Activated CD4-positive, alpha-beta T cell treated with anti-CD3 and anti-CD28 coated beads for 36 hours (primary cell): ENCODE measurements around the gene IRF7. TPM values are rescaled to one million over a fixed set of nuclear protein-coding genes. Genes with fewer than 3 reads are reported as not detected.

ENCODE experiments used
- ATAC-seq: fragments of 200-7000 bp; cut with Tn5 transposase; one replicate; pipeline ENCODE4 v1.10.0; 2021; ENCODE audit warnings: mild to moderate bottlenecking, moderate library complexity
- CTCF ChIA-PET: fragments of 350-600 bp; sonication (Branson Sonifier 250); formaldehyde crosslinking; loops from one replicate; lab custom pipeline; 2021; ENCODE audit warnings: antibody characterized with exemption; lab: Charles Lee
- POLR2A ChIA-PET: fragments of 350-600 bp; sonication (Branson Sonifier 250); formaldehyde crosslinking; loops from one replicate; lab custom pipeline; 2021; ENCODE audit warnings: antibody characterized with exemption, inconsistent platforms; lab: Charles Lee
- DNase-seq: peaks from one replicate; pipeline ENCODE4 v3.0.0-alpha.2; 2020
- H3K27ac Mint-ChIP-seq: one replicate; pipeline ENCODE4 v1.8.0; 2021; ENCODE audit warnings: mixed read lengths
- H3K27me3 Mint-ChIP-seq: one replicate; pipeline ENCODE4 v1.8.0; 2021; ENCODE audit warnings: mixed read lengths
- H3K36me3 Mint-ChIP-seq: one replicate; pipeline ENCODE4 v1.8.0; 2021; ENCODE audit warnings: low read depth, mixed read lengths
- H3K4me1 Mint-ChIP-seq: one replicate; pipeline ENCODE4 v1.8.0; 2021; ENCODE audit warnings: mixed read lengths
- H3K4me3 Mint-ChIP-seq: one replicate; pipeline ENCODE4 v1.8.0; 2021; ENCODE audit warnings: mild to moderate bottlenecking, moderate library complexity, mixed read lengths
- H3K9me3 Mint-ChIP-seq: one replicate; pipeline ENCODE4 v1.8.0; 2021; ENCODE audit warnings: low read depth, mixed read lengths
- intact Hi-C, 2 experiments: fragments of 100-400 bp; cut with DNase I in 1 of 2; cut with micrococcal nuclease in 1 of 2; formaldehyde crosslinking; loops; one replicate each; pipeline versions ENCODE4 v1.14.2 to v1.15.1; 2022 to 2024; cut with DNase I, micrococcal nuclease
- total RNA-seq, 2 experiments: library from RNA; stranded (reverse); gene quantifications; one replicate each; pipeline ENCODE4 v1.2.3, GENCODE V29; 2021

The IRF7 gene
- 10 to 100 TPM; 57.1 to 62.6 TPM for total RNA-seq

- CTCF ChIA-PET: interaction anchor here (0.6 kb wide), 2 partner anchors 100 to 284 kb away, joined by 3 read pairs; no protein-coding TSS in a partner anchor
- ATAC-seq (peak; percentile 81), DNase-seq (peak; percentile 93)
- H3K27me3 Mint-ChIP-seq: no peaks in the 10 kb centered on the region
- POLR2A ChIA-PET: interaction anchor here (0.6 kb wide), 1 partner anchor 110 kb away, joined by 6 read pairs; no protein-coding TSS in a partner anchor
- peaks cover 13% of the 10 kb centered on the region for H3K4me1 Mint-ChIP-seq
- peaks cover 19% of the 10 kb centered on the region for H3K36me3 Mint-ChIP-seq
- H3K27ac Mint-ChIP-seq: peak within 1 kb of the TSS; percentile 95
- H3K9me3 Mint-ChIP-seq: no peaks in the 10 kb centered on the region
- intact Hi-C loops: loop anchor here in 1 of 2 experiments (1.0 to 2.0 kb wide), 5 partner anchors 39 to 194 kb away; partner anchors contain the start of genes DEAF1, HRAS, PHRF1 and RPLP2
- H3K4me3 Mint-ChIP-seq: peak within 1 kb of the TSS; percentile 85
Observed at GRCh38 chr11:615504-616319, at the start of gene IRF7. IRF7 (minus strand) TSS chr11:615950; CDS start chr11:615364, 586 bp downstream.

- H3K4me3 Mint-ChIP-seq: no peak overlapping the region
- CTCF ChIA-PET: interaction anchor here (0.7 kb wide), 2 partner anchors 97 to 142 kb away, joined by 4 to 5 read pairs; no protein-coding TSS in a partner anchor
- ATAC-seq (no peak), DNase-seq (no peak)
- intact Hi-C loops: no loop called here
- H3K27me3 Mint-ChIP-seq: no peaks in the 10 kb centered on the region
- H3K27ac Mint-ChIP-seq: no peak overlapping the region
- H3K36me3 Mint-ChIP-seq: peaks cover 17% of the 10 kb centered on the region
- POLR2A ChIA-PET: no interaction called here
- H3K4me1 Mint-ChIP-seq: no peaks in the 10 kb centered on the region
- H3K9me3 Mint-ChIP-seq: no peaks in the 10 kb centered on the region
Observed at GRCh38 chr11:665062-665703, 49.4 kb upstream of the IRF7 start.

- ChIA-PET POLR2A (no interaction called here), CTCF (interaction anchor here (1.9 kb wide), 1 partner anchor 64 kb away, joined by 7 read pairs; no protein-coding TSS in a partner anchor)
- H3K4me1 Mint-ChIP-seq: no peaks in the 10 kb centered on the region
- no peak overlapping the region for H3K4me3 Mint-ChIP-seq
- H3K9me3 Mint-ChIP-seq: no peaks in the 10 kb centered on the region
- peak; percentile 68 for DNase-seq
- H3K36me3 Mint-ChIP-seq: peaks cover 16% of the 10 kb centered on the region
- ATAC-seq: peak; percentile 85
- no peak overlapping the region for H3K27ac Mint-ChIP-seq
- intact Hi-C loops: loop anchor here (1.0 to 5.0 kb wide), 3 partner anchors 60 to 66 kb away; no protein-coding TSS in a partner anchor
- no peaks in the 10 kb centered on the region for H3K27me3 Mint-ChIP-seq
Observed at GRCh38 chr11:662689-663274, 47.0 kb upstream of the IRF7 start.

- no peak for DNase-seq
- H3K9me3 Mint-ChIP-seq: no peaks in the 10 kb centered on the region
- ChIA-PET POLR2A (interaction anchor here (0.6 kb wide), 1 partner anchor 82 kb away, joined by 3 read pairs; no protein-coding TSS in a partner anchor), CTCF (interaction anchor here (1.3 to 1.9 kb wide), 2 partner anchors 13 to 66 kb away, joined by 4 to 7 read pairs; no protein-coding TSS in a partner anchor)
- no peaks in the 10 kb centered on the region for H3K27me3 Mint-ChIP-seq
- ATAC-seq: no peak
- H3K27ac Mint-ChIP-seq: no peak overlapping the region
- intact Hi-C loops: loop anchor here in 1 of 2 experiments (5.0 kb wide), 1 partner anchor 61 kb away; no protein-coding TSS in a partner anchor
- H3K4me3 Mint-ChIP-seq: no peak overlapping the region
- H3K36me3 Mint-ChIP-seq: peaks cover 11% of the 10 kb centered on the region
- H3K4me1 Mint-ChIP-seq: no peaks in the 10 kb centered on the region
Observed at GRCh38 chr11:660681-661444, 45.1 kb upstream of the IRF7 start.

- POLR2A ChIA-PET: no interaction called here
- no peaks in the 10 kb centered on the region for H3K27me3 Mint-ChIP-seq
- H3K36me3 Mint-ChIP-seq: peaks cover 10% of the 10 kb centered on the region
- H3K27ac Mint-ChIP-seq: no peak overlapping the region
- DNase-seq (no peak), ATAC-seq (no peak)
- no peaks in the 10 kb centered on the region for H3K9me3 Mint-ChIP-seq
- no peaks in the 10 kb centered on the region for H3K4me1 Mint-ChIP-seq
- CTCF ChIA-PET: interaction anchor here (1.3 kb wide), 1 partner anchor 14 kb away, joined by 4 read pairs; no protein-coding TSS in a partner anchor
- no peak overlapping the region for H3K4me3 Mint-ChIP-seq
- intact Hi-C loops: loop anchor here in 1 of 2 experiments (5.0 kb wide), 1 partner anchor 62 kb away; no protein-coding TSS in a partner anchor
Observed at GRCh38 chr11:660281-660680, 44.5 kb upstream of the IRF7 start.

GRCh38 chr11:659532-660085 lies 43.9 kb upstream of the IRF7 start:
- intact Hi-C loops: loop anchor here in 1 of 2 experiments (5.0 kb wide), 1 partner anchor 63 kb away; no protein-coding TSS in a partner anchor
- ChIA-PET POLR2A (no interaction called here), CTCF (no interaction called here)
- no peaks in the 10 kb centered on the region for H3K4me1 Mint-ChIP-seq
- no peak for DNase-seq
- no peak for ATAC-seq
- H3K4me3 Mint-ChIP-seq: no peak overlapping the region
- H3K9me3 Mint-ChIP-seq: no peaks in the 10 kb centered on the region
- H3K36me3 Mint-ChIP-seq: peaks cover 9% of the 10 kb centered on the region
- no peak overlapping the region for H3K27ac Mint-ChIP-seq
- no peaks in the 10 kb centered on the region for H3K27me3 Mint-ChIP-seq

- Mint-ChIP-seq H3K9me3 (no peaks in the 10 kb centered on the region), H3K27me3 (no peaks in the 10 kb centered on the region), H3K36me3 (peaks cover 10% of the 10 kb centered on the region), H3K4me1 (no peaks in the 10 kb centered on the region), H3K27ac (no peak overlapping the region), H3K4me3 (no peak overlapping the region)
- DNase-seq: no peak
- intact Hi-C loops: no loop called here
- CTCF ChIA-PET: interaction anchor here (0.7 kb wide), 1 partner anchor 25 kb away, joined by 4 read pairs; no protein-coding TSS in a partner anchor
- POLR2A ChIA-PET: no interaction called here
- ATAC-seq: no peak
Observed at GRCh38 chr11:657691-658126, 42.0 kb upstream of the IRF7 start.

- no peak overlapping the region for H3K4me3 Mint-ChIP-seq
- ATAC-seq: no peak
- CTCF ChIA-PET: no interaction called here
- POLR2A ChIA-PET: no interaction called here
- H3K27ac Mint-ChIP-seq: no peak overlapping the region
- H3K9me3 Mint-ChIP-seq: no peaks in the 10 kb centered on the region
- no peaks in the 10 kb centered on the region for H3K27me3 Mint-ChIP-seq
- intact Hi-C loops: no loop called here
- DNase-seq: no peak
- peaks cover 11% of the 10 kb centered on the region for H3K36me3 Mint-ChIP-seq
- H3K4me1 Mint-ChIP-seq: no peaks in the 10 kb centered on the region
Observed at GRCh38 chr11:656866-657265, 41.1 kb upstream of the IRF7 start.

DNA sequence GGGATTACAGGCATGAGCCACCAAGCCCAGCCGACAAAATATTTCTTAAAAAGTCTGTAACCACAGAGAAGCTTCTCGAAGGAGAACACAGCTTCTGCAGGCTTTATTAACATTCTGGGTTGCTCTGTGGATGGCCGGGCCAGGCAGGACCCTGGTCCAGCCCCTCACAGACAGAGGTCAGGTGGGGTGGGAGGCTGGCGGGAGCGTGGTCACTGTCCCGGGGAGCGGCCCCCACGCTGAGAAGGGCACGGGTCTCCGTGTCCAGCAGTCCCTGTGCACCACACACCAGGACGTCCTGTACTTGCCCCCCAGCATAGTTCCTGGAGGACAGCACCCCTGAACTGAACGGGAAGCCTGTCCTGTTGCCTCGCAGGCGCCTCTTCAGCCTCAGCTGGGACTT lies 40.7 kb upstream of the IRF7 start:
- ChIA-PET CTCF (no interaction called here), POLR2A (no interaction called here)
- Mint-ChIP-seq H3K9me3 (no peaks in the 10 kb centered on the region), H3K27ac (no peak overlapping the region), H3K4me1 (no peaks in the 10 kb centered on the region), H3K4me3 (no peak overlapping the region), H3K36me3 (peaks cover 11% of the 10 kb centered on the region), H3K27me3 (no peaks in the 10 kb centered on the region)
- no peak for ATAC-seq
- intact Hi-C loops: no loop called here
- no peak for DNase-seq

DNA sequence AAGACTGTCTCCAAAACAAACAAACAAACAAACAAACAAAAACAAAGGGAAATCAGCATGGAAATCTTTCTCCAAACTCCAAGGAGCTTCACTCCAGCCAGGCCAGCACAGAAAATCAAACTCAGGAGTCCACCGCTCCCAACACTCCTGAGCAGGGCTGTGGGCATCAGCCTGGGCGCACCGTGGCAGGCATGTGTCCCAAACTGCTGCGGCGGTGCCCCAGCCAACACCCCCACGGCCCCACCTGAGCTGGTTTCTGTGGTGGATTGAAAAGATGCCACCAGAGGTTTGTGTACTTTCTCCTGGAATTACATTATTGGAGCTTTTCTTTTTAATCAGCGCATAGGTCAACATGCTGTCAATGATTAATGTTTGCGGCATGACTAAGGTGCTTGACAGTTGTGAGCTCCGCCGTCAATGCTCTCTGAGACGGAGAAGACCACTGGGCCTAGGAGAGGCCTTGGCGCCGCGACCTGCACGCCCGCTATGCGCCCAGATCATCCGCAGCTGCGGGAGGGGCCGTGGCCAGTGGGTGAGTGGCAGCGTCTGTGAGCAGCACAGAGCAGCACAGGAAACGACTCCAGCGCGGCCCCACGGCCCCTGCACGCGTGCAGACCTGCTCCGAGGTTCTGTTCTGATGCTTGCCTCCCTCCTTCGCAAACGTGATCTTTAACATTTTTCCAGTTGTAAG lies 39.4 kb upstream of the IRF7 start:
- Mint-ChIP-seq H3K36me3 (peaks cover 13% of the 10 kb centered on the region), H3K27me3 (no peaks in the 10 kb centered on the region), H3K9me3 (no peaks in the 10 kb centered on the region), H3K4me3 (no peak overlapping the region), H3K27ac (no peak overlapping the region), H3K4me1 (no peaks in the 10 kb centered on the region)
- ATAC-seq (no peak), DNase-seq (no peak)
- ChIA-PET POLR2A (no interaction called here), CTCF (interaction anchor here (0.6 kb wide), 1 partner anchor 243 kb away, joined by 4 read pairs; no protein-coding TSS in a partner anchor)
- intact Hi-C loops: no loop called here
